Testis (tissue), 2 donors: ENCODE data around the gene RAB39B.

Source experiments
- CTCF ChIP-seq, 3 experiments: fragments of 450-650 bp in 2 of 3; fragments of 200-600 bp in 1 of 3; sonication (generic) in 1 of 3; IDR thresholded peaks; one replicate each; pipeline ENCODE4 v1.5.1; 2016 to 2019; ENCODE audit warnings: antibody characterized with exemption in 3 of 3, mild to moderate bottlenecking in 2 of 3, moderate library complexity in 1 of 3
- POLR2A ChIP-seq: fragments of 450-650 bp; IDR thresholded peaks from one replicate; pipeline ENCODE4 v1.6.1; 2017; ENCODE audit warnings: antibody characterized with exemption, mild to moderate bottlenecking, moderate library complexity

GRCh38 chrX:155237719-155238118 lies 26.6 kb downstream of the RAB39B start:
- TF ChIP-seq CTCF (IDR thresholded peaks at IDR 0.05) = no peak
- TF ChIP-seq POLR2A = no peak
